ENCODE measurements around the gene TNRC6A. TPM values are rescaled to one million over a fixed set of nuclear protein-coding genes. Genes with fewer than 3 reads are reported as not detected.
"Not testable (repeated sequence)": the region's sequence is repeated elsewhere in the genome, so short reads cannot be mapped to it uniquely, and the experiment has no call there.

The TNRC6A gene
- polyA plus RNA-seq, 1 donor = 32.9 TPM

- DNase-seq (ENCODE audit: low read depth) = no peak
These were observed 116.5 kb downstream of the TNRC6A start, which contains the start of gene SLC5A11 for GRCh38 chr16:24845726-24846547. TSS of gene SLC5A11 (plus strand) at chr16:24845963. CDS start at chr16:24858644, 12,681 bp downstream.

GRCh38 chr16:24846548-24847357 is 117.3 kb downstream of the TNRC6A start:
- no peak for DNase-seq (ENCODE audit: low read depth)

GRCh38 chr16:24847358-24847664 is 117.9 kb downstream of the TNRC6A start:
- DNase-seq (ENCODE audit: low read depth) = no peak

GRCh38 chr16:24848065-24848464 is 118.6 kb downstream of the TNRC6A start:
- no peak for DNase-seq (ENCODE audit: low read depth)

GRCh38 chr16:24849641-24850040 is 120.2 kb downstream of the TNRC6A start:
- no peak for DNase-seq (ENCODE audit: low read depth)

- no peak for DNase-seq (ENCODE audit: low read depth)
These were observed 121.0 kb downstream of the TNRC6A start for GRCh38 chr16:24850289-24850938.

GRCh38 chr16:24851700-24852099 is 122.2 kb downstream of the TNRC6A start:
- no peak for DNase-seq (ENCODE audit: low read depth)

GRCh38 chr16:24852281-24852721 is 122.8 kb downstream of the TNRC6A start:
- no peak for DNase-seq (ENCODE audit: low read depth)

GRCh38 chr16:24853169-24853824 is 123.8 kb downstream of the TNRC6A start:
- DNase-seq (ENCODE audit: low read depth) = no peak

GRCh38 chr16:24853830-24854229 is 124.4 kb downstream of the TNRC6A start:
- DNase-seq (ENCODE audit: low read depth) = no peak

GRCh38 chr16:24854607-24855171 is 125.2 kb downstream of the TNRC6A start:
- no peak for DNase-seq (ENCODE audit: low read depth)

- DNase-seq (ENCODE audit: low read depth) = no peak
These were observed 126.2 kb downstream of the TNRC6A start for GRCh38 chr16:24855678-24856077.

GRCh38 chr16:24856871-24857270 is 127.4 kb downstream of the TNRC6A start:
- not testable (repeated sequence) for DNase-seq (ENCODE audit: low read depth)

GRCh38 chr16:24858219-24859041 is 129.0 kb downstream of the TNRC6A start:
- DNase-seq (ENCODE audit: low read depth) = no peak

- DNase-seq (ENCODE audit: low read depth) = no peak
These were observed 132.0 kb downstream of the TNRC6A start for GRCh38 chr16:24861461-24861860.

- DNase-seq (ENCODE audit: low read depth) = no peak
These were observed 134.4 kb downstream of the TNRC6A start for GRCh38 chr16:24863582-24864437.

GRCh38 chr16:24869033-24869432 is 139.6 kb downstream of the TNRC6A start:
- DNase-seq (ENCODE audit: low read depth) = no peak

- DNase-seq (ENCODE audit: low read depth) = no peak
These were observed 142.4 kb downstream of the TNRC6A start for GRCh38 chr16:24871891-24872290.

- no peak for DNase-seq (ENCODE audit: low read depth)
These were observed 143.6 kb downstream of the TNRC6A start for GRCh38 chr16:24873028-24873427.

GRCh38 chr16:24875466-24875865 is 146.0 kb downstream of the TNRC6A start:
- no peak for DNase-seq (ENCODE audit: low read depth)
